GM19025 (cell line): Measurements from ENCODE around the gene HOXD3.

Experiments used
- ATAC-seq: cut with Tn5 transposase; IDR thresholded peaks from one replicate; pipeline ENCODE4 v1.9.1; 2021; ENCODE audit warnings: mild to moderate bottlenecking, low read depth, moderate library complexity; ENCODE audit not compliant: unreplicated experiment

HOXD3 gene

DNA sequence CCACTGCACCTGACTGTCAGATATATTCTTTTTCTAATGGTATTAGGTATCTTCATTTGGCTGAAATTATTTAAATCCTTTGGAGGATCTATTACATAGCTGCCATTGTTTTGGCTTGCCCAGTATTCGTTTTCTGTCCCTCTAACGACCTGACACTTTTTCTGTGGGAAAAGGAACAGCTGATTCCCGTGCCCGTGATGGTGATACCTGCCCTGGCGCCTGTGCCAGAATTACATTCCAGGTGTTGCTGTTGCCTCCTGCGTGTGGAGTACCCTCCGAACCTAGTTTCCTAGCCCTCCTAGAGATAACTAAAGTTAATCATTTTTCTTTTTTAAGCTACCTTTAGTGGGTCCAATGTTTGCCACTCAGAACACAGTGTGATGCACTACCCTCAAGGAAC is 45.4 kb downstream of the HOXD3 start:
- ATAC-seq, result no peak

- no peak for ATAC-seq
Observed at GRCh38 chr2:176205126-176205525, 48.0 kb downstream of the HOXD3 start.

- ATAC-seq, result no peak
Observed at GRCh38 chr2:176206136-176206535, 49.0 kb downstream of the HOXD3 start.

DNA sequence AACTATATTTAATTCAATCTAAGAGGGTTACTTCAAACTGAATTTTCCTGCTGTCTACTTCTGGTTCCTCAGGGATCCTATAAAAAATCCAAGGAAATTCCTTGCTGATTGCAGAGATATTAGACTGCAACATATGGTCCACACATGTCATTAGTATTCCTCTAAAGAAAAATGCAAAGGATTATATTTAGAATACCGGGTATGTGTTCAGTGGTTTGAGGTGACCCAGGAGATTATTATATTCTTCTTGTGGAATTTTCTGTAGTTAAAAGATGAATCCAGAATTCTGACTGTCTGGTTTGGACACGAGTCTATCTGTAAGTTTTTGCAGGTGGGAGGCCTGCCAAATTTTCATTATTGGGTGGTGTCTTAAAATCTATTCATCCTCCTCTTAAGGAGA is 49.6 kb downstream of the HOXD3 start:
- ATAC-seq, result no peak

DNA sequence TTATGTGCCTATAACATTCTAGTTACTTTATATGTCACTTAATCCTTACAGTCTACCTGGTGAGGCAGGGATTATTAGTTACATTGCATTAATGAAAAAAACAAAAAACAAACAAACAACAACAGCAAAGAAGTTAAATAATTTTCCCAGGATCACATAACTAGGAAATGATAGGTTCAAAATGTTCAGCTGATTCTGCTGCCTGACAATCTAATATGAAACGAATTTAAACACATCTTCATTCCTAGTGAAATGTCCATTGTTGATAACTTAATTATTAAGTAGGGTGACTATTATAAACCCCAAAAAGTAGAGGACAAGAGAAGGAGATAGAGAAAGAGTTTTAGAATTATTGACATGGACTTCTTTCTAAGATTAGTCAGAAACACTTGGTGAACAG is 54.0 kb downstream of the HOXD3 start:
- ATAC-seq, result no peak

DNA sequence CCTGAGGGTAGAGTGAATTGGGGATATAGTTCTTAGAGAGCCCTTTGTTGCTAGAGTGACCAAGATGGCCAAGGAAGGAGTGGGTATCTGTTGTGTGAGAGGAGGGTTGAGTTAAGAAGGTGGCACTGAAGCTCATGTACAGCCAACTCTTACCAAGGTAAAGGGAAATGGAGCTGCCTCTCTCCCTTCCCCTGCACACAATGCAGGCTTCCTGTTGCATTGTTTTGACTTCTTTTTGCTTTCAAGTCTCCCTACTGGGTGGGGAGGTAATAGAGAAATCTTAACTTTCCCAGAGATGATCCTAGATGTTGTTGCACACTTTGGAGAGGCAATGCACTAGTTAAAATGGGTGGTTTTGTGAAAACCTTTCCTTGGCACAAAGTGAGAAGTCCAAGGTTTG is 55.2 kb downstream of the HOXD3 start:
- ATAC-seq, result no peak

DNA sequence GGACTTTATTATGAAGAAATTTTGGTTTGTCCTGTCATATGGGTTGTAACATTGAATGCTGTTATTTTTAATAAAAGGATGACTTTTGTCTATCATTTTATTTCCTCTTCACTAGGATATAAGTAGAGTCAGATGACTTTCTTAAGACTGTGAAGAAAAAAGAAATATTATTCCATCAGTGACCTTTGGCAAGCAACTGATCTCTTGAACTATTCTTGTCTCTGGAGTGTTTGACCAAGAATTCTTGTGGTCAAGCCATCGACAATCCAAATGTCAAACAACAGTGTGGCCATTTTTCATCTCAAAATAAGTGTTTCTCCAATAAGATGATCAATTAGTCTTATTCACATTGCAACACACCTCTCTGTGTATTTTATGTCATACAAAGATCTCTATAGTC is 56.3 kb downstream of the HOXD3 start:
- ATAC-seq, result no peak
